HG03103 (cell line): ENCODE measurements around the gene NDUFS7.
"Not testable (repeated sequence)": the region's sequence is repeated elsewhere in the genome, so short reads cannot be mapped to it uniquely, and the experiment has no call there.

Experiments used
- ATAC-seq: cut with Tn5 transposase; IDR thresholded peaks from one replicate; pipeline ENCODE4 v1.9.1; 2021; ENCODE audit warnings: low read depth; ENCODE audit not compliant: unreplicated experiment

NDUFS7 gene

GRCh38 chr19:1428738-1429391 lies 45.2 kb downstream of the NDUFS7 start:
- ATAC-seq = no peak

- no peak for ATAC-seq
Observed at GRCh38 chr19:1429750-1430149, 46.0 kb downstream of the NDUFS7 start.

- no peak for ATAC-seq
Observed at GRCh38 chr19:1430246-1430645, 46.5 kb downstream of the NDUFS7 start.

GRCh38 chr19:1431759-1432506 lies 48.2 kb downstream of the NDUFS7 start:
- ATAC-seq = no peak

- ATAC-seq = no peak
Observed at GRCh38 chr19:1432507-1432887, 48.8 kb downstream of the NDUFS7 start.

GRCh38 chr19:1433119-1434039 lies 49.7 kb downstream of the NDUFS7 start:
- no peak for ATAC-seq

- no peak for ATAC-seq
Observed at GRCh38 chr19:1434040-1434366, 50.3 kb downstream of the NDUFS7 start.

- no peak for ATAC-seq
Observed at GRCh38 chr19:1434577-1435060, 50.9 kb downstream of the NDUFS7 start.

- ATAC-seq = no peak
Observed at GRCh38 chr19:1435378-1435989, 51.8 kb downstream of the NDUFS7 start.

- no peak for ATAC-seq
Observed at GRCh38 chr19:1437609-1438008, 53.9 kb downstream of the NDUFS7 start.

GRCh38 chr19:1438035-1438932 lies 54.6 kb downstream of the NDUFS7 start, which contains the start of gene RPS15:
Gene RPS15 (plus strand): TSS chr19:1438396. CDS start chr19:1438426, 30 bp downstream.
- no peak for ATAC-seq

GRCh38 chr19:1438933-1439354 lies 55.2 kb downstream of the NDUFS7 start:
- no peak for ATAC-seq

GRCh38 chr19:1439525-1440417 lies 56.1 kb downstream of the NDUFS7 start:
- not testable (repeated sequence) for ATAC-seq

- ATAC-seq = no peak
Observed at GRCh38 chr19:1440418-1440801, 56.7 kb downstream of the NDUFS7 start.

- ATAC-seq = no peak
Observed at GRCh38 chr19:1441022-1441426, 57.3 kb downstream of the NDUFS7 start.

- no peak for ATAC-seq
Observed at GRCh38 chr19:1441677-1442438, 58.2 kb downstream of the NDUFS7 start.
